LHCN-M2 (cell line): ENCODE results near the gene SERINC2. TPM values are rescaled to one million over a fixed set of nuclear protein-coding genes. Genes with fewer than 3 reads are reported as not detected.
A peak's percentile ranks its signal among the peaks of the same experiment; 100 is the strongest.
"Not testable (repeated sequence)": the region's sequence is repeated elsewhere in the genome, so short reads cannot be mapped to it uniquely, and the experiment has no call there.

Experiments used
- DNase-seq: peaks from one replicate; pipeline ENCODE4 v3.0.0-alpha.2; 2012; ENCODE audit warnings: low read depth
- total RNA-seq: library from RNA; depleted of rRNA; stranded (reverse); fragments of >200 nt; gene quantifications from 2 replicates; pipeline ENCODE4 v1.2.3, GENCODE V29; 2014

The SERINC2 gene
- total RNA-seq, 1 experiment from 2014 or later: 23.9 TPM

DNA sequence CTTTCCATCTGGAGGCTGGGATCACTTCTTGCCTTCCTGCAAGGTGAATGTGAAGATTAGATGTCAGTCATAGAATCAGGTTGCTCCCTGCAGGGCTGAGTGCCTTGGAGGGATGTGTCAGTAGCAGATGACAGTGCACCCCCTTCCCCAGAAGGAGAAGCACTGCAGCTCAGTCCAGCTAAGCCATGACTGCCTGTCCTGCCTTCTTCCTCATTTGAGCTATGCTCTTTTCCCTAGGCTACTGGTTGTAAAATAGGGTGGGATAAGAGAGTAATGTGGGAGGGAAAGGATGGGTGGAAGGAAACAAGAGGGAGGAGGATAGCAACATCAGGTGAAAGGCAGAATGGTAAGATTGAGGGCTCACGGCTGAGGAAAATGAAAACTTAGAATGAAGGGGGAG lies 29.0 kb upstream of the SERINC2 start:
- no peak for DNase-seq

DNA sequence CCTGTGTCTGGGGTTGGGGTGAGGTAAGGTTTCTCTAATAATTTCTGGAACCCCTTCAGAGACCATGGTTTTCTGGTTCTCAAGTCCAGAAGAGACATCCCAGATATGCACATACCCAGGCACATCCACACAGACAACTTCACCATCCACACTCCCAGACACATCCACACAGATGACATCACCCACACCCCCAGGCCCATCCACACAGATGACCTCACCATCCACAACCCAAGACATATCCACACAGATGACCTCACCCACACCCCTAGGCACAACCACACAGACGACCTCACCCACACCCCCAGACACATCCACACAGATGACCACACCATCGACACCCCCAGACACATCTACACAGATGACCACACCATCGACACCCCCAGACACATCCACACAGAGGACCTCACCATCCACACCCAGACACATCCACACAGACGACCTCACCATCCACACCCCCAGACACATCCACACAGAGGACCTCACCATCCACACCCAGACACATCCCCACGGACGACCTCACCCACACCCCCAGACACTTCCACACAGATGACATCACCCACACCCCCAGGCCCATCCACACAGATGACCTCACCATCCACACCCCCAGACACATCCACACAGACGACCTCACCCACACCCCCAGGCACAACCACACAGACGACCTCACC lies 26.3 kb upstream of the SERINC2 start:
- not testable (repeated sequence) for DNase-seq

DNA sequence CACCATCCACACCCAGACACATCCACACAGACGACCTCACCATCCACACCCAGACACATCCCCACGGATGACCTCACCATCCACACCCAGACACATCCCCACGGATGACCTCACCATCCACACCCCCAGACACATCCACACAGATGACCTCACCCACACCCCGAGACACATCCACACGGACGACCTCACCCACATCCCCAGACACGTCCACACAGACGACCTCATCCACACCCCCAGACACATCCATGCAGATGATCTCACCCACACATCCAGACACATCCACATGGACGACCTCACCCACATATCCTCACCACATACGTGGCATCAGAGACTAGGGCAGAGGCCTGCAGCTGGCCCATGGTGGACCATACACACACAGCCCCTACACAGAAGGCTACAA lies 25.4 kb upstream of the SERINC2 start:
- no peak for DNase-seq

DNA sequence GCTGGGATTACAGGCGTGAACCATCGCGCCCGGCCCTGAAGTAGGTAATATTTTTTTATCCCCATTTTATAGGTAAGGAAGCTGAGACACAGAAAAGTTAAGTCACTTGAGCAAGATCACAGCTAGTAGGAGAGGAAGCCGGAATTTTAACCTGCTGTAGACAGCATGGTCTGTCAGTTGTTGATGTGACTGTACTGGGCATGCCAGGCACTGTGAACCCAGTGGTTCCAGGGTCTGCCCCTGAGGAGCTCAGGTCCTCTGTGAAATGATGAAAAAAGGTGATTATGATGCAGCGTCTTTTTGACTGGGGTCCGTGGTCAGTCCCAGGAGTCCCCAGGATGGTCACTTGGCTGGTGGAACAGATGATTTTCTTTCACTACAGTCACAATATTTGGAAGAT lies 23.4 kb upstream of the SERINC2 start:
- DNase-seq: no peak

DNA sequence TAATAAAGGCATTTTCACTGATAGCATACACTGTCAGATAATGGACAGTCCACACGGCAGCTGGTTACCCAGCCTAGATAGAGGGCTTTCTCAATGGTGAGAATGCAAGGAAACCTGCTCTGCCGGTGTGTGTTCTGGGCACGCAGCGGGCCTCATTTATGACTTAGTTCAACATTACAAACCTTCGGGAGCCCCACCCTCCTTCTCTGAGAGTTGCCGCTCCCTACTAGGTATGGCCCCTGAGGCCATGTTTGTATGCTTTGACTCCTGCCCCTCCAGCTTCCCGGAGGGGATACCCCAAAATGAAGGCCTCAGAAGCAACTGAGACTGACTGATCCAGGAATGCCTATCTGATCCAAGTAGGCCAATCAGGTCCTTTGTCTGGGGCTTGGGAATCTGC lies 22.9 kb upstream of the SERINC2 start:
- no peak for DNase-seq

DNA sequence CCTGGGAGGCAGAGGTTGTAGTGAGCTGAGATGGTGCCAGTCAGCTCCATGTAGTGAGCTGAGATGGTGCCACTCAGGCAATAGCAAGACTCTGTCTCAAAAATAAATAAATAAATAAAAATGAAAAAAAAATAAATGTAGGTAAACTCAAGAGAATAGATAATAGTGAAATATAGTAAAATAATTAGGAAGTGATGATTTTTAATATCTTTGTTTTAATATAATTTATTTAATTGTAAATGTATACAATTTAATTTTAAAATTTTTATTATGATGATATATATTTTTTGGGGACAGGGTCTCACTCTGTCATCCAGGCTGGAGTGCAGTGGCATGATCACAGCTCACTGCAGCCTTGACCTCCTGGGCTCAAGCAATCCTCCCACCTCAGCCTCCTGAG lies 19.6 kb upstream of the SERINC2 start:
- no peak for DNase-seq

DNA sequence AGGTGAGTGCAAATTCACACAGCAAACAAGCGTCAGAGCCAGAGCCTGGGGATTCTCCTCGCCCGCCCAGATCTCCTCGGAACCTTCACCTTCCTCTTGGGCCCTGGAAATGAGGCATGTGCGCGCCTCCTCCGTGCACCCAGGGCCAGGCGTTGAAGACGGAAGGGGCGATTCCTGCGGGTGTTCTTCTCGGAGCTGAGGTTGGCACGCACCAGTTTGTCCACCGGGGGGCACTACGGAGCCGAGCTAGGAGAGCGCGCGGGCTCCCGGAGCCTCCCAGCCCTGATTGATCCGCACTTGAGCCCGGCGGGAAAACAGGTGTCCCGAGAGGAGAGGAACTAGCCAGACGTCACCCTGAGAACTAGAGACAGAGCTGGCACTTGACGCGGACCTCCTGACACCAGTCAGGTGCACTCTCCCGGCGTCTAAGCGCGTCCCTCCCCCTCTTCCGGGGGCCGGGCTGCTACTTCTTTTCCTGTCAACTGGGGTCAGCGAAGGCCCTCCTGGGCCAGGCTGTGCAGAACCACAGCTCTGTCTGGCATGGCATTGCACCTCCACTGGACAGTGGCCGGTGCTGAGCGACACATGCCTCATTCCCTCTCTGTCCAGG lies 18.3 kb upstream of the SERINC2 start:
- DNase-seq: peak; percentile 83

DNA sequence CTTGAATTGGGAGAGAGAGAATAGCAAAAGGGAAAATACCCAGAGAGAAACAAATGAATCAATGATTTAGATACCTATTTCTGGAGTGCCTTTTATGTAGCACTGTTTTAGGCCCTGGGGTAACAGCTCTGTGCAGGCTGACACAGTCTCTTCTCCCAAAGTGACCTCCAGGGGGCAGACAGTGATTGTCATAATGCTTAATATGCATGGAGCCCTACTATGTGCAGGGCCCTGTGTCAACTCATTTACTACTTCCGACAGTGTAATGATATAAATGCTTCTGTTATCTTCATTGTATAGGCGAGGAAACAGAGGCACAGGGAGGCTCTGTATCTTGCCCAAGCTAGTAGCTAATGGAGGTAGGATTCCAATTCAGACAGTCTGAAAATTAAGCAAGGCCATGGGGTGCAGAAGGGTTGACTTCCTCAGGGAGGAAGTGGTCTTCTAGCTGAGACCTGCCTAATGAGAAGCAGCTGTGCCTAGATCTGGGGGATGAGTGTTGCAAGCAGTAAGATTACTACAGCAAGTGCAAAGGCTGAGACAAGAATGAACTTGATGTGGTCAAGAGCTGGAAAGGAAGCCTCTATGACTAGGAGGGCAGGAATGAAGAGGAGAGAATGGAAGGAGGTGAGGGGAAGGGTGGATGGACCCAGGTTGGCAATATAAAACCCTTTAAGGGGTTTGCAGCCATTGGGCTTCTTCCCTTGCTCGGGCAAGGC lies 16.2 kb upstream of the SERINC2 start:
- peak; percentile 44 for DNase-seq

DNA sequence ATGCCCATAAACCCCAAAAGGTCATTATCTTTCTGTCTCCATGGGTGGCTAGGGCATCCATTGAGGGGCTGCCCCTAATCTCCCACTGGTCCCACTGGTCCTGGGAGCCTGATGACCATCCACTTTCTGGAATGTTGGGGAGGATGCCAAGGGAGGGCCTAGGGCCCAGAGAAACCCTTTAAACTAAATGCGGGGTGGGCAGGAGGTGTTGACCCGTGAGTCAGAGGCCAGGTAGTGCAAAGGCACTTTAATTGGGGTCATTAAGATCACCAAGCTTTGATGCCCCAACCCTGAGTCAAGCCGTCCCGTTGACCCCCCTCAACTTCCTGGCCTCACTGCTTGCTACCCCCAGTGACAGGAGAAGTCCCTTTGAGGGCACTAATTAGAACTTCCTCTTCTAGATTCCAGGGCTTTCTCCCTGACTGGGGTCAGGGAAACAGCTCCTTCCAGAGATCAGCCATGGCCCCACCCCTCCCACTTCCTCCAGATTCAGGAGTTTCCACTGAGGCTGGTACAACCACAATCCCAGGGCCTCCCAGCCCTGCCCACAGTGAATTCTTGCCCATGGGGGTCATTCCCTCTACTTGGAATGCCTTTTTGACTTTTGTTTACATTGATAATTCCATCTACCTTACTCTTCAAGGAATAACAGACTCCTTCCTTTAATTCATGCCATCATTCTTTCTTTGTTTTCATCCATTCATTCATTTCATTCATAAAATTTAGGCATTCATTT lies 15.5 kb upstream of the SERINC2 start:
- no peak for DNase-seq

DNA sequence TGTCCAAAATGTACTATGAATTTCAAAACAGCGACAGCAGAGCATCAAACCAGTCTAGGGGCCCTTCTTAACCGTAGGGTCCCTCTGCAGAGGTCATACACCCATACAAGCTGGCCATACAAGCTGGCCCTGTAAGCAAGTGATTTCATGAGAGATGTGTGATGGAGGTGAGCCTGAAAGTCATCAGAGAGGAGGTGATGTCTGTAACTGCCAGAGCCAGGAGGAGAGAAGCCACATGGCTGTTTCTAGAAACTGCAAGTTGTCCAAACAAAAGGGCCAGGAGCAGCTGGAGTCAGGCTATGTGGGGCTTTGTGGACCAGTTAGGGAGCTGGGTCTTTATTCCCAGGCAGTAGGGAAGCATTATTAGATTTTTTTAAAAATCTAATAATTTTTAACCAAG lies 14.8 kb upstream of the SERINC2 start:
- no peak for DNase-seq

DNA sequence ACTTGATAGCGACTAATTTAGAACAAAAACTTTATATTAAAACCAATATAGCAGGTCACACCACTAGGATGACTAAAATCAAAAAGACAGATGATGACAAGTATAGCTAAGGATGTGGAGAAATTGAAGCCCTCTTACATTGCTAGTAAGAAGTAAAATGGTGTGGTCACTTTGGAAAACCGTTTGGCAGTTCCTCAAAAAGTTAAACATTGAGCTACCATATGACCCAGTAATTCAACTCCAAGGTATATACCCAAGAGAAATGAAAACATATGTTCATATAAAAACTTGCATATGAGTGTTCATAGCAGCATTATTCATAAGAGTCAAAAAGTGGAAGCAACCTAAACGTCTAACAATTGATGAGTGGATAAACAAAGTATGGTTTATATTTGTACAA lies 13.0 kb upstream of the SERINC2 start:
- DNase-seq: no peak

DNA sequence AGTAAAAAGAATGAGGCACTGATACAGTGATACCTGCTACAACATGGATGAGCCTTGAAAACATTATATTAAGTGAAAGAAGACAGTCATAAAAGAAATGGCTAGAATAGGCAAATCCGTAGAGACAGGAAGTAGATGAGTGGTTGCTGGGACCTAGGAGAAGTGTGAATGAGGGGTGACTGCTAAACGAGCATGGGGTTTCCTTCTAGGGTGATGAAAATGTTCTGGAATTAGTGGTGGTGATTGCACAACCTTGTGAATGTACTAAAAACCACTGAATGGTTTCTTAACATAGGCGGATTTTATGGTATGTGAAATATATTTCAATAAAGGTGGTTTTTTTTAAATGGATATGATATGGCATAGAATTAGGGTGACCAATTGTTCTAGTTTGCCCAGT lies 12.6 kb upstream of the SERINC2 start:
- DNase-seq: no peak

DNA sequence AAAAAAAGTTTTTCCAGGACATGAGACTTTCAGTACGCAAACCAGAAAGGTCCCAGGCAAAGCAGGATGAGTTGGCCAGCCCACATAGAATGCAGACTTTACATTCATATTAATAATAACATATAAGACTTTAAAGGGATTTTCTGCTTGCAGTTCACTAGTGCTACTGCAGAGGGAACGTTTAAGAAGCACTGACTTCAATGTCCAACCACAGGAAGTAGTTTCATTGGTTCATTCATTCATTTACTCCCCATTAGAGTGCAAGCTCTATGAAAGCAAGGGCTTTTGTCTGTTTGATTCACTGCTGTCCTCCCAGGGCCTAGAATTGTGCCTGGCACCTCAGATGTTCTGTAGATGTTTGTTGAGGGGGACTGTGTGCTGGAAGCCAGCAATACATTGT lies 11.8 kb upstream of the SERINC2 start:
- no peak for DNase-seq

DNA sequence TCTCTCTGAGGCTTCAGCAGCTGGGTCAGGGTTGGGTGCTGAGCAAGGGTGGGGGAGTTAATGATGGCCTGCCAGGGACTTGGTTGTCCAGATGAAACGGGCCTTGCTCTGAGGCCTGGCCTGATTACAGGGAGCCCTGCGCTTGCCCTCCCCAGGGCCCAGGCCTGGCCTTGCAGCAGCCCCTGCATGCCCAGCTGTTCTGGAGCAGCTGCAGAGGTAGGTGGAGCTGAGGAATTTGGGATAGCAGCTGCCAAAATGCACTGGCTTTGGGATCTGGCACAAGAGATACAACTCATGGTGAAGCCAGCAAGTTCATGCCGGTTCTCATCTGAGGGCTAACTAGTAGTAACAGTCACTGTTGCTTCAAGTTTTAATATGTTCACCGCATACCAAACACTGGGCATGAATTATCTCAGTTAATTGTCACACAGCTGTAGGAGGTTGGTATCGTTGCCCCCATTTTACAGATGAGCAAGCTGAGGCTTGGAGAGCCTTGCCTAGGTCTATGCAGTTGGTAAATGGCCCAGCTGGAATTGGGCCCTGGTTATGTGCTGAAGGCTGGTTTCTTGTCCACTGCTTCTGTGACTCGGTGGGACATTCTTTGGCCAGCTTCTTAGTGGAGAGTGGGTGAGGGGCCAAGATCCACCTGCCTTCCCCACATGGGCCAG lies 7.3 kb upstream of the SERINC2 start:
- DNase-seq: peak; percentile 93

DNA sequence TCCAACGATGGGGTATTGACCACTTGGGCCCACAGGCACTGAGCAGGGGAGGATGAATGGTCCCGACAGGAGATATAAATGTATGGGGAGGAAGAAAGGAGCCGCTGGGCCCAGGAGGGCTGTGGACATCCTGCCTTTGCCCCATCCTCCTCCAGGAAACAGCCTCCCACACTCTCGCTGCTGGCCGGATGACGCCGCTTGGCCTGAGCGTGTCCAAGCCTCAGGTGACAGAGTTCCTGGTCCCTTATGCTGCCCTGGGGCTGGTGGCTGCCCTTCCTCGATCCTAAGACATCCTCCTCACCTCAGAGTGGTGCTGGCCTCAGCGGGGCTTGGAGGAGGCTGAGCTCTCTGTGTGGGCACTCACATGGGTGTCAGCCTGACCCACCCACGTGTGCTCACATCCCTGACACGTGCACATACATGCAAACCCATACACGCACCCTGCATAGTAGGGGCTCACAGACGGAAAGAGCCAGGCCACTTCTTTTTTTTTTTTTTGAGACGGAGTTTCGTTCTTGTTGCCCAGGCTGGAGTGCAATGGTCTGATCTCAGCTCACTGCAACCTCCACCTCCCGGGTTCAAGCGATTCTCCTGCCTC lies 5.9 kb upstream of the SERINC2 start:
- DNase-seq: no peak

DNA sequence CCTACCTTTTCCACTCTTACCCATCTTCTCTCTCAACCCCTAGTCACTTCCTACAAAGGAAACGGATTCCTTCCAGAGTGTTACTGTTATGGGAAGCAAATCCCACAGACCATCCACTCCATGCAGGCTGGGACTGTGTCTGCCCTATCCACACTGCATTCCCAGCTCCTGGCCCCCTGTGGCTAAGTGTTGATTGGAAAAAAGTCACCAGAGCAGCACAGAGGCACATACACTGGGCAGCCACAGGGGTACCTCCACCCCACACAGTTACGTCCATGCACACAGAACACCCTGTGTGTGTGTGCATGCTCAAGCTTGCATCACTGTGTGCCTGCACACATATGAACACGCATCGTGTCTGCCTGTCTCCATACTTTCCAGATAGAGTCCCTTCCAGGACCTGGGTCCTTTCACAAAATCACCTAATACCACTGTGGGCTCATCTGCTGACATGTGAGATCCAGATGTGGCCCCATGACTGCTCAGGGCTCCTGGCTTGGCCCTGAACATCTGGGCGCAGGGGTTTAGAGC lies 4.2 kb upstream of the SERINC2 start:
- no peak for DNase-seq

DNA sequence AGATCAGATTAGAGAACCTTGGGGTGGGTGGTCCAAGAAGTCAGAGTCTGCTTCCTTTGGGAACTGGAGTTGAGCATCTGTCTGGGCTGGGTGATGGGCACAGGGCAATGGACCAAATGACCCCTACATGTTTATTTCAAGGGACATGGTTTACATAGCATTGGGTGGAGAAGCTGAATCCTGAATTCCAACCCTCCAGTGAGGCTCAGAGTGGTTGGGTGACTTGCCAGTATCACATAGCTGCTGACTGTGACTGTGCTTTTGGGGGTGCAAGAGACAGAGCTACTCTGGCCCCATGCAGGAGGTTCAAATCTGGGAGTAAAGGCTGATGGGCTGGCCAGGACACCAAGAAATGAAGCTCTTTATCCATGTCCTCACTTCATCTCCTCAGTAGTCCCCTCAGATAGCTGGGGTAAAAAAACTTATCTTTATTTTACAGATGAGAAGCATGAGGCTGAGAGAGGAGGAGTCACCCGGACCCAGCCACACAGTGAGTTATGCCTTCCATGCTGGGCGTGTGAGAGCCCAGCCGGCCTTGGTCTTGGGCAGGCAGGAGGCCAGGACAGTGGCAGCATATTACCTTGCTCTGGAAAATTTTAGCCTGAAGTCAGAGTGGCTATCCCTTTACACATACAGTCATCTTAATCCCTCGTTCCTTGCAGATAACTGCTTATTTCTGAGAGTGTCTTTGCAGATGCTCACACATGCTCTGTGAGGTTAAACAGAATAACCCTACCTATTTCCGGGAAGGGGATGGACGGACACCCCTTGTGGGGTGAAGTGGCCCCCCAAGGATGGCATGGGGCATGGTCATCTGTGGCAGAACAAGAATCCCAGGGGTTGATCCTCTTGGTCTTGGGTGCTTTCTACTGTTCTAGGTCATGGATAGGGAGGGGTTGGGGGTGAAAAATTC lies 2.8 kb upstream of the SERINC2 start:
- no peak for DNase-seq

DNA sequence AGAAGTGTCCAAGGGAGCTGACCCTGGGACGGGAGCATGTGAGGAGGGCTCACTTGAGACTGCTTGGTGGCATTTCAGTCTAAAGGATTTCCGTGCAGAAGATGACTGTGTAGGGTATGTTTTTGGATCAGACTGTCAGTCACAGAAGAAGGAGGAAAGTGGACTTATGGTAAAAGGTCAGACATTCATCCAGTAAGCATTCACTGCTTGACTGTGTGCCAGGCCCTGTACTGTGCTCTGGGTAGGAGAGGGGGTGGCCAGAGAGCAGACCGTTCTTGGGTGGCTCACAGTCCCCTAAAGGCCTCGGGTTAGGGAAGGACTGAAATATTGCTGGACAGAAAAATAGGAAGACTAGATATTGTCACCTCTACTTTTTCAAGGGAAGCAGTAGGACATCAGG lies 2.1 kb upstream of the SERINC2 start:
- DNase-seq: peak; percentile 53

DNA sequence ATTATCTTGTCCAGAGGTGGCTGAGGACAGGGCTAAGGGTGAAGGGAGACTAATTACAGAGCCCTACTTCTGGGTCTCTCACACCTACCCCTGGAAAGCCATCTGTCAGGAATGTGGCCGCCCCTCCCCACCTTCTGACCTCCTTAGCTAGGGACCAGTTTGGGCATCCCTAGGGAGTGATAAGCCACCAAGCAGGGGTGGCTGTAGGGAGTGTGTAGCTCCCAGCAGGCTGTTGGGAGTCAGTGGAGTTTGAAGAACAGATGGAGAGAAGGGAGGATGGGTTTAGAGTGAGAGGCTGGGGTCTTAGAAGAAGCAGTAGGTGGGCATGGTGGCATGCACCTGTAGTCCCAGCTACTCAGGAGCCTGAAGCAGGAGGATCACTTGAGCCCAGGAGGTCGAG lies 808 bp upstream of the SERINC2 start:
- no peak for DNase-seq

DNA sequence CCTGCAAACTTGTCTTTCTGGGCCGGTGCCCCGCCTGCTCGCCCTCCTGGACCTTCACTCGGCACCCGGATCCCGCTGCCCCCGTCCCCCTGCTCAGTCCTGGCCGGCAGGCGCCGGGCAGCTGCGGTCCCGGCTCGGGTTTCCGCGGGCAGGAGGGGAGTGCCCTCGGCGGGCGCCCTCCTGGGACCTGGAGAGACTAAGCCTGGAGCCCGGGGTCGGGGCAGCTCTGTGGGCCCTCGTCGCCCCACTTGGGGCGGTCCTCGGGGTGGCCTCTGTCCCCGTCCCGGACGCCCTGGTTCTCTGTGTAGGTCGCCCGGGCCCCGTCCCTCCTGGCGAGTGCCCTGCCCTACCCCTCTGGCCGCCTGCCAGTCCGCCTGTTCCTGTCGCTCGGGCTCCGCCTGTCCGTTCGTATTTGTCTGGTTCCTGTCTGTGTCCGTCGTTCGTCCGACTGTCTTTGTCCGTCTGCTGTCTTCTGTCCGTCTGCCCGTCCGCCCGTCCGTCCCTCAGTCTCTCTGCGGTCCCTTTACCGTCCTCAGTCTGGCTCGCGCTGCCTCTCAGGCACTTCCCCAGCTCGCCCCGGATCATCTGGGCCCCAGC lies 490 bp downstream of the SERINC2 start:
- DNase-seq: peak; percentile 57
